Measurements from ENCODE around the gene RTN4RL1. TPM values are rescaled to one million over a fixed set of nuclear protein-coding genes. Genes with fewer than 3 reads are reported as not detected.

The RTN4RL1 gene
- polyA plus RNA-seq, 1 donor (not counting 4 experiments of a cell fraction or from before 2014, with no cell fraction given) = 2.3 TPM

DNA sequence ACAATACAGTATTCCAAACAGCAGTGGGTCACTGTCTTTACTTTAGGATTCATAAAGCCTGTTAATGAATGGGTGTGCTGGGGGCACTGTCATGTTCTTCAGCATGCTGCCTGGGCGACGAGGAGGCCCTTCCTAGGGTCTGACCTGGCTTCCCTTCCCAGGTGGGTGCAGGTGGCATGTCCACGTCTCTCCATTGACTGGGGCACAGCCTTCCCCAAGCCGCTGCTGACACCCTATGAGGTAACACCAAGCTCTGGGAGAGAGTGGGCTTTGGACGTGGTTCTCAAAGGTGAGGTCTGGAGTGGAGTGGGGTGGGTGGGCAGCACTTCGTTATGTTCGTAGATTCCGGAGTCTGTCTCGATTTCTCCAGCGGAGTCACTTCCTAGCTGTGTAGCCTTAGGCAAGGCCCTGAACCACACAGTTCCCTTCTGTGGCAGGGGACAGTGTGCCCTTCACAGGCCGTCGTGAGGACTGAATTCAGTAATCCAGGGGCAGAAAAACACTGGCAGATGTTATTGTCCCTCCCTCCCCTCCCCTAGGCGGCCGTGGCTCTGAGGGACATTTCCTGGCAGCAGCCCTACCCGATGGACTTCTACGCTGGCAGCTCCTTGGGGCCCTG, 15.9 kb upstream of the RTN4RL1 start:
- dilution Hi-C loops (cut with MboI; ENCODE audit: extremely low pct_ligation_motif_present, low sequenced_read_pairs) = no loop called here
- Histone ChIP-seq H4K20me1 (ENCODE audit: control insufficient read depth, extremely low read depth, insufficient read depth, low read length) (peaks cover 6% of the 10 kb centered on the region), H3K27ac (ENCODE audit: control insufficient read depth, insufficient read depth, low read length) (peak overlapping the region; percentile 26), H3K9me3 (ENCODE audit: control insufficient read depth, low read depth, low read length) (no peaks in the 10 kb centered on the region), H3K79me2 (ENCODE audit: control insufficient read depth, insufficient read depth, low read length) (peaks cover 16% of the 10 kb centered on the region), H3K9me1 (ENCODE audit: control insufficient read depth, extremely low read depth, insufficient read depth, low read length) (peaks cover 3% of the 10 kb centered on the region), H3K27me3 (ENCODE audit: control insufficient read depth, extremely low read depth, insufficient read depth, low read length) (no peaks in the 10 kb centered on the region), H3K4me2 (ENCODE audit: control insufficient read depth, extremely low read depth, insufficient read depth, low read depth, low read length) (peak overlapping the region; percentile 71), H2AFZ (ENCODE audit: control insufficient read depth, low read length) (peak overlapping the region; percentile 95), H3K4me1 (ENCODE audit: control insufficient read depth, extremely low read depth, insufficient read depth, low read length) (peaks cover 31% of the 10 kb centered on the region), H3K36me3 (ENCODE audit: control insufficient read depth in 2 of 2, extremely low read depth in 1 of 2, insufficient read depth in 2 of 2, low read length in 2 of 2) (peaks cover 9 to 19% of the 10 kb centered on the region in 2 experiments), H3K9ac (ENCODE audit: control insufficient read depth, extremely low read depth, insufficient read depth, low read length) (no peak overlapping the region), H3K4me3 (ENCODE audit: control insufficient read depth in 2 of 3, extremely low read depth in 1 of 3, insufficient read depth in 2 of 3, low read depth in 1 of 3, low read length in 3 of 3) (peak overlapping the region; percentile 63 to 79 (median 72))
- FAIRE-seq = peak; percentile 36
- DNase-seq (ENCODE audit: low read depth, low spot score) = no peak
- TF ChIP-seq EZH2 (IDR thresholded peaks at IDR 0.05; ENCODE audit: low read length) = no peak
- TF ChIP-seq, protein P1, sequence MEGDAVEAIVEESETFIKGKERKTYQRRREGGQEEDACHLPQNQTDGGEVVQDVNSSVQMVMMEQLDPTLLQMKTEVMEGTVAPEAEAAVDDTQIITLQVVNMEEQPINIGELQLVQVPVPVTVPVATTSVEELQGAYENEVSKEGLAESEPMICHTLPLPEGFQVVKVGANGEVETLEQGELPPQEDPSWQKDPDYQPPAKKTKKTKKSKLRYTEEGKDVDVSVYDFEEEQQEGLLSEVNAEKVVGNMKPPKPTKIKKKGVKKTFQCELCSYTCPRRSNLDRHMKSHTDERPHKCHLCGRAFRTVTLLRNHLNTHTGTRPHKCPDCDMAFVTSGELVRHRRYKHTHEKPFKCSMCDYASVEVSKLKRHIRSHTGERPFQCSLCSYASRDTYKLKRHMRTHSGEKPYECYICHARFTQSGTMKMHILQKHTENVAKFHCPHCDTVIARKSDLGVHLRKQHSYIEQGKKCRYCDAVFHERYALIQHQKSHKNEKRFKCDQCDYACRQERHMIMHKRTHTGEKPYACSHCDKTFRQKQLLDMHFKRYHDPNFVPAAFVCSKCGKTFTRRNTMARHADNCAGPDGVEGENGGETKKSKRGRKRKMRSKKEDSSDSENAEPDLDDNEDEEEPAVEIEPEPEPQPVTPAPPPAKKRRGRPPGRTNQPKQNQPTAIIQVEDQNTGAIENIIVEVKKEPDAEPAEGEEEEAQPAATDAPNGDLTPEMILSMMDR (optimal IDR thresholded peaks at IDR 0.05 in 1 of 3, IDR thresholded peaks at IDR 0.05 in 1 of 3, conservative IDR thresholded peaks at IDR 0.05 in 1 of 3; ENCODE audit: extremely low read depth in 1 of 3, insufficient read depth in 2 of 3, low read length in 3 of 3) = no peak

DNA sequence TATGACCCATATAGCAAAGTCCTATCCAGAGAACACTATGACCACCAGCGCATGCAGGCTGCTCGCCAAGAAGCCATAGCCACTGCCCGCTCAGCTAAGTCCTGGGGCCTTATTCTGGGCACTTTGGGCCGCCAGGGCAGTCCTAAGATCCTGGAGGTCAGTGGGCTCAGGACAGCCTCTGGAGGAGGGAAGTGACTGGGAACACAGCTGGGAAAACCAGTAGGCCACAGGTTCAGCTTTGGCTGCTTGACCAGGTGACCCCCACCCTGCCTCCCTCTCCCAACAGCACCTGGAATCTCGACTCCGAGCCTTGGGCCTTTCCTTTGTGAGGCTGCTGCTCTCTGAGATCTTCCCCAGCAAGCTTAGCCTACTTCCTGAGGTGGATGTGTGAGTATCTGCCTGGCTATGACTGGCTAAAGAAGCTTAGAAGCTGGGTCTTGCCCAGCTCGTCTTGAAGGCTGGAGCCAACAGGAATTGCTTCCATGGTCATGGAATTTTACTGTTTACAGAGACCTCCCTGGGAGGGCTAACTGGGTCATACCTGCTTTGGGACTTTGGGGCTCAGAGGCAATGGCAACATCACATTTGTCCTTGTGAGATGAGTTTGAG, 15.2 kb upstream of the RTN4RL1 start:
- TF ChIP-seq, protein P1 (optimal IDR thresholded peaks at IDR 0.05 in 1 of 3, IDR thresholded peaks at IDR 0.05 in 1 of 3, conservative IDR thresholded peaks at IDR 0.05 in 1 of 3; ENCODE audit: extremely low read depth in 1 of 3, insufficient read depth in 2 of 3, low read length in 3 of 3) = no peak
- no peak for TF ChIP-seq EZH2 (IDR thresholded peaks at IDR 0.05; ENCODE audit: low read length)
- Histone ChIP-seq H2AFZ (ENCODE audit: control insufficient read depth, low read length) (no peak overlapping the region), H3K79me2 (ENCODE audit: control insufficient read depth, insufficient read depth, low read length) (peaks cover 16% of the 10 kb centered on the region), H3K9ac (ENCODE audit: control insufficient read depth, extremely low read depth, insufficient read depth, low read length) (no peak overlapping the region), H3K27me3 (ENCODE audit: control insufficient read depth, extremely low read depth, insufficient read depth, low read length) (no peaks in the 10 kb centered on the region), H3K9me1 (ENCODE audit: control insufficient read depth, extremely low read depth, insufficient read depth, low read length) (peaks cover 3% of the 10 kb centered on the region), H3K4me2 (ENCODE audit: control insufficient read depth, extremely low read depth, insufficient read depth, low read depth, low read length) (no peak overlapping the region), H3K36me3 (ENCODE audit: control insufficient read depth in 2 of 2, extremely low read depth in 1 of 2, insufficient read depth in 2 of 2, low read length in 2 of 2) (peaks cover 9 to 19% of the 10 kb centered on the region in 2 experiments), H3K4me3 (ENCODE audit: control insufficient read depth in 2 of 3, extremely low read depth in 1 of 3, insufficient read depth in 2 of 3, low read depth in 1 of 3, low read length in 3 of 3) (no peak overlapping the region), H3K9me3 (ENCODE audit: control insufficient read depth, low read depth, low read length) (no peaks in the 10 kb centered on the region), H4K20me1 (ENCODE audit: control insufficient read depth, extremely low read depth, insufficient read depth, low read length) (peaks cover 6% of the 10 kb centered on the region), H3K4me1 (ENCODE audit: control insufficient read depth, extremely low read depth, insufficient read depth, low read length) (peaks cover 31% of the 10 kb centered on the region), H3K27ac (ENCODE audit: control insufficient read depth, insufficient read depth, low read length) (no peak overlapping the region)
- DNase-seq (ENCODE audit: low read depth, low spot score) (no peak), FAIRE-seq (no peak)
- dilution Hi-C loops (cut with MboI; ENCODE audit: extremely low pct_ligation_motif_present, low sequenced_read_pairs) = no loop called here

All from keratinocyte (primary cell).